ENCODE results near the gene PRPF8. TPM values are rescaled to one million over a fixed set of nuclear protein-coding genes. Genes with fewer than 3 reads are reported as not detected.

PRPF8 gene
- polyA plus RNA-seq = 10 to 100 TPM; 74.5 to 82.1 TPM

DNA sequence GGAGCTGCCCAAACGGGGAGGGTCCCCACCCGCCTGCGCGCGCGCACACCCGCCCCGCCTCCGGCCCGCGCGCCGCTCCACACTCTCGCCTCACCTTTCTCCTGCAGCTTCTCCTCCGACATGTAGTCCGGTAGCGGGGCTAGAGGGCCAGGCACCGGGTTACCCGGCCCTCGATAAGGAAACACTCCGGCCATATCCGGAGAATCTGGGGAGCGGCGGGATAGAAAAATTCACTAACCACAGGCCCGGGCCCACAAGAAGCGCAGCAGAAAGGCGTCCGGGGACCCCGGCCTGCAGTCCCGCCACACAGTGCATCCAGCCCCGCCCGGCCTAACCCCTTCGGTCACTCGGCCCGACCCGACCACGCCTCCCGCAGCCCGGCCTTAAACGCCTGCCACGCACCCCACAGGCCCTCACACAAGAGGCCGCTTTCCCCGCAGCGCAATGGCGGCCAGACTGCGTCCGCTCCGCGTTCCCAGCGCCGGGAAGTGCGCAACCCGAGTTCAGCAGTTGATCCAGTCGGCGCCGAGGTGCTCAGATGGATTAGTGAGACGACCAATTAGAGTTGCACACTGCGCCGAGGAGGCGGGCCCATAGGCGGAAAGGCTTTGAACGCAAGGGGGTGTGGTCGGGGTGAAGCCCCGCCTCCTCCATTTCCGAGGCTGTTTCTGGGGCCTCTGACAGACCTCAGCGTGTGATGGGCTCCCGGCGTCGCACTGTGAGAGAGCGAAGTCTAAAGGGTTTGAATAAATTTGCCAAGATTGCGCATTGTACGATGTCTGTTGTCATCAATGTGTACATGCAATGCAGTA is at the start of gene PRPF8:
Gene PRPF8, minus strand, starts transcription at position 490 of the 812 bp plus-strand sequence. Its CDS starts 296 bp downstream, at position 194.
- peak within 1 kb of the TSS; percentile 95 to 96 for H3K27ac ChIP-seq (ENCODE audit: low read depth in 2 of 2, low read length in 1 of 2)
- peaks cover 4% of the 10 kb centered on the region in 2 donors for H3K4me1 ChIP-seq (ENCODE audit: control insufficient read depth in 2 of 2, insufficient read depth in 2 of 2, low read length in 1 of 2)
- H3K9me3 ChIP-seq (ENCODE audit: control insufficient read depth in 2 of 2, insufficient read depth in 1 of 2, low read depth in 1 of 2, low read length in 1 of 2) = no peaks in the 10 kb centered on the region
- 0% methylated on average over 64 to 72 of the region's 72 CpGs for WGBS, 2 donors
- H3K36me3 ChIP-seq (ENCODE audit: control insufficient read depth in 2 of 2, insufficient read depth in 2 of 2, low read length in 1 of 2) = peaks cover 19 to 24% of the 10 kb centered on the region in 2 donors
- H3K4me3 ChIP-seq (ENCODE audit: low read depth in 1 of 2, low read length in 2 of 2) = peak within 1 kb of the TSS; percentile 92 to 94
- H3K27me3 ChIP-seq (ENCODE audit: control insufficient read depth in 1 of 2, insufficient read depth in 2 of 2, low read length in 2 of 2) = no peaks in the 10 kb centered on the region

GRCh38 chr17:1733759-1734158 is 49.1 kb upstream of the PRPF8 start:
- Histone ChIP-seq H3K9me3 (ENCODE audit: control insufficient read depth in 2 of 2, insufficient read depth in 1 of 2, low read depth in 1 of 2, low read length in 1 of 2) (no peaks in the 10 kb centered on the region), H3K4me1 (ENCODE audit: control insufficient read depth in 2 of 2, insufficient read depth in 2 of 2, low read length in 1 of 2) (peaks cover 0 to 13% of the 10 kb centered on the region in 2 donors), H3K36me3 (ENCODE audit: control insufficient read depth in 2 of 2, insufficient read depth in 2 of 2, low read length in 1 of 2) (peaks cover 0 to 36% of the 10 kb centered on the region in 2 donors), H3K27ac (ENCODE audit: low read depth in 2 of 2, low read length in 1 of 2) (no peak overlapping the region), H3K27me3 (ENCODE audit: control insufficient read depth in 1 of 2, insufficient read depth in 2 of 2, low read length in 2 of 2) (no peaks in the 10 kb centered on the region), H3K4me3 (ENCODE audit: low read depth in 1 of 2, low read length in 2 of 2) (no peak overlapping the region)
- 94 to 96% methylated on average over 38 of the region's 38 CpGs for WGBS, 2 donors

GRCh38 chr17:1732833-1733321 is 48.2 kb upstream of the PRPF8 start:
- no peaks in the 10 kb centered on the region for H3K27me3 ChIP-seq (ENCODE audit: control insufficient read depth in 1 of 2, insufficient read depth in 2 of 2, low read length in 2 of 2)
- 71 to 77% methylated on average over 11 of the region's 11 CpGs for WGBS, 2 donors
- peaks cover 0 to 13% of the 10 kb centered on the region in 2 donors for H3K4me1 ChIP-seq (ENCODE audit: control insufficient read depth in 2 of 2, insufficient read depth in 2 of 2, low read length in 1 of 2)
- peaks cover 2 to 41% of the 10 kb centered on the region in 2 donors for H3K36me3 ChIP-seq (ENCODE audit: control insufficient read depth in 2 of 2, insufficient read depth in 2 of 2, low read length in 1 of 2)
- no peak overlapping the region for H3K27ac ChIP-seq (ENCODE audit: low read depth in 2 of 2, low read length in 1 of 2)
- H3K4me3 ChIP-seq (ENCODE audit: low read depth in 1 of 2, low read length in 2 of 2) = no peak overlapping the region
- H3K9me3 ChIP-seq (ENCODE audit: control insufficient read depth in 2 of 2, insufficient read depth in 1 of 2, low read depth in 1 of 2, low read length in 1 of 2) = no peaks in the 10 kb centered on the region

DNA sequence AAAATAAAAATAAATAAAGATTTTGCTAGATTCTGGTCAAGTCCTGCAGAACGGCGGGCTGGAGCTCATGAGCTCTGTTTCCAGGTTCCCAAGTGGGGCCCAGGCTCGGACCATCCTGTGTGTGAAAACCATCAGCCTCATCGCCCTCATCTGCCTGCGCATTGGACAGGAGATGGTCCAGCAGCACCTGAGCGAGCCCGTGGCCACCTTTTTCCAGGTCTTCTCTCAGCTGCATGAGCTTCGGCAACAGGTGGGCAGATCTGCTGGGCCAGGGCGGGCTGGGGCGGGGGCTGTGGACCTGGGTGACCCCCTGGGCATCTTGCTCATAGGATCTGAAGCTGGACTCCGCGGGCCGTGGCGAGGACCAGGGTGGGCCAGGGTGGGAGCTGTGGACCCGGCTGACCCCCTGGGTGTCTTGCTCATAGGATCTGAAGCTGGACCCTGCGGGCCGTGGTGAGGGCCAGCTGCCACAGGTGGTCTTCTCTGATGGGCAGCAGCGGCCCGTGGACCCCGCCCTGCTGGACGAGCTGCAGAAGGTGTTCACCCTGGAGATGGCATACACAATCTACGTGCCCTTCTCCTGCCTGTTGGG is 47.7 kb upstream of the PRPF8 start:
- no peak overlapping the region for H3K27ac ChIP-seq (ENCODE audit: low read depth in 2 of 2, low read length in 1 of 2)
- 90 to 97% methylated on average over 22 of the region's 22 CpGs for WGBS, 2 donors
- no peak overlapping the region for H3K4me3 ChIP-seq (ENCODE audit: low read depth in 1 of 2, low read length in 2 of 2)
- H3K27me3 ChIP-seq (ENCODE audit: control insufficient read depth in 1 of 2, insufficient read depth in 2 of 2, low read length in 2 of 2) = no peaks in the 10 kb centered on the region
- H3K36me3 ChIP-seq (ENCODE audit: control insufficient read depth in 2 of 2, insufficient read depth in 2 of 2, low read length in 1 of 2) = peaks cover 2 to 40% of the 10 kb centered on the region in 2 donors
- no peaks in the 10 kb centered on the region for H3K9me3 ChIP-seq (ENCODE audit: control insufficient read depth in 2 of 2, insufficient read depth in 1 of 2, low read depth in 1 of 2, low read length in 1 of 2)
- peaks cover 0 to 10% of the 10 kb centered on the region in 2 donors for H3K4me1 ChIP-seq (ENCODE audit: control insufficient read depth in 2 of 2, insufficient read depth in 2 of 2, low read length in 1 of 2)

- Histone ChIP-seq H3K27me3 (ENCODE audit: control insufficient read depth in 1 of 2, insufficient read depth in 2 of 2, low read length in 2 of 2) (no peaks in the 10 kb centered on the region), H3K4me1 (ENCODE audit: control insufficient read depth in 2 of 2, insufficient read depth in 2 of 2, low read length in 1 of 2) (peaks cover 2 to 3% of the 10 kb centered on the region in 2 donors), H3K9me3 (ENCODE audit: control insufficient read depth in 2 of 2, insufficient read depth in 1 of 2, low read depth in 1 of 2, low read length in 1 of 2) (no peaks in the 10 kb centered on the region), H3K27ac (ENCODE audit: low read depth in 2 of 2, low read length in 1 of 2) (peak overlapping the region in 1 of 2 donors; percentile 11), H3K36me3 (ENCODE audit: control insufficient read depth in 2 of 2, insufficient read depth in 2 of 2, low read length in 1 of 2) (peaks cover 2 to 47% of the 10 kb centered on the region in 2 donors), H3K4me3 (ENCODE audit: low read depth in 1 of 2, low read length in 2 of 2) (no peak overlapping the region)
- WGBS, 2 donors = 78 to 84% methylated on average over 10 of the region's 10 CpGs
These were observed 46.5 kb upstream of the PRPF8 start for GRCh38 chr17:1731194-1731506.

GRCh38 chr17:1730326-1731193 is 45.9 kb upstream of the PRPF8 start:
- Histone ChIP-seq H3K4me3 (ENCODE audit: low read depth in 1 of 2, low read length in 2 of 2) (no peak overlapping the region), H3K27me3 (ENCODE audit: control insufficient read depth in 1 of 2, insufficient read depth in 2 of 2, low read length in 2 of 2) (no peaks in the 10 kb centered on the region), H3K27ac (ENCODE audit: low read depth in 2 of 2, low read length in 1 of 2) (peak overlapping the region; percentile 67 to 73), H3K36me3 (ENCODE audit: control insufficient read depth in 2 of 2, insufficient read depth in 2 of 2, low read length in 1 of 2) (peaks cover 2 to 45% of the 10 kb centered on the region in 2 donors), H3K9me3 (ENCODE audit: control insufficient read depth in 2 of 2, insufficient read depth in 1 of 2, low read depth in 1 of 2, low read length in 1 of 2) (no peaks in the 10 kb centered on the region), H3K4me1 (ENCODE audit: control insufficient read depth in 2 of 2, insufficient read depth in 2 of 2, low read length in 1 of 2) (peaks cover 2 to 6% of the 10 kb centered on the region in 2 donors)
- WGBS, 2 donors = 62 to 67% methylated on average over 39 to 40 of the region's 40 CpGs

- Histone ChIP-seq H3K4me3 (ENCODE audit: low read depth in 1 of 2, low read length in 2 of 2) (no peak overlapping the region), H3K4me1 (ENCODE audit: control insufficient read depth in 2 of 2, insufficient read depth in 2 of 2, low read length in 1 of 2) (peaks cover 8 to 9% of the 10 kb centered on the region in 2 donors), H3K36me3 (ENCODE audit: control insufficient read depth in 2 of 2, insufficient read depth in 2 of 2, low read length in 1 of 2) (peaks cover 2 to 42% of the 10 kb centered on the region in 2 donors), H3K27me3 (ENCODE audit: control insufficient read depth in 1 of 2, insufficient read depth in 2 of 2, low read length in 2 of 2) (no peaks in the 10 kb centered on the region), H3K27ac (ENCODE audit: low read depth in 2 of 2, low read length in 1 of 2) (peak overlapping the region; percentile 14 to 73), H3K9me3 (ENCODE audit: control insufficient read depth in 2 of 2, insufficient read depth in 1 of 2, low read depth in 1 of 2, low read length in 1 of 2) (no peaks in the 10 kb centered on the region)
- 63 to 64% methylated on average over 13 to 15 of the region's 15 CpGs for WGBS, 2 donors
These were observed 45.3 kb upstream of the PRPF8 start for GRCh38 chr17:1729966-1730325.

GRCh38 chr17:1727876-1728630 is 43.4 kb upstream of the PRPF8 start:
- 87 to 90% methylated on average over 28 of the region's 28 CpGs for WGBS, 2 donors
- Histone ChIP-seq H3K36me3 (ENCODE audit: control insufficient read depth in 2 of 2, insufficient read depth in 2 of 2, low read length in 1 of 2) (peaks cover 2 to 33% of the 10 kb centered on the region in 2 donors), H3K4me3 (ENCODE audit: low read depth in 1 of 2, low read length in 2 of 2) (no peak overlapping the region), H3K4me1 (ENCODE audit: control insufficient read depth in 2 of 2, insufficient read depth in 2 of 2, low read length in 1 of 2) (peaks cover 8 to 9% of the 10 kb centered on the region in 2 donors), H3K27ac (ENCODE audit: low read depth in 2 of 2, low read length in 1 of 2) (no peak overlapping the region), H3K9me3 (ENCODE audit: control insufficient read depth in 2 of 2, insufficient read depth in 1 of 2, low read depth in 1 of 2, low read length in 1 of 2) (no peaks in the 10 kb centered on the region), H3K27me3 (ENCODE audit: control insufficient read depth in 1 of 2, insufficient read depth in 2 of 2, low read length in 2 of 2) (no peaks in the 10 kb centered on the region)

Measured in esophagus (tissue), 2 donors.